ENCODE data around the gene MMADHC. TPM values are rescaled to one million over a fixed set of nuclear protein-coding genes. Genes with fewer than 3 reads are reported as not detected.
A peak's percentile ranks its signal among the peaks of the same experiment; 100 is the strongest.

The MMADHC gene
- 86.8 TPM for total RNA-seq (2013)
- polyA plus RNA-seq (100 to 1,000 TPM in 1 of 3 donors, 10 to 100 TPM in 2; 20.5 to 119 (median 97.9) TPM), polyA minus RNA-seq (20.9 and 25.5 TPM in 2 replicates), total RNA-seq (49.2 to 83.2 (median 65.3) reads per million in 11 experiments)

DNA sequence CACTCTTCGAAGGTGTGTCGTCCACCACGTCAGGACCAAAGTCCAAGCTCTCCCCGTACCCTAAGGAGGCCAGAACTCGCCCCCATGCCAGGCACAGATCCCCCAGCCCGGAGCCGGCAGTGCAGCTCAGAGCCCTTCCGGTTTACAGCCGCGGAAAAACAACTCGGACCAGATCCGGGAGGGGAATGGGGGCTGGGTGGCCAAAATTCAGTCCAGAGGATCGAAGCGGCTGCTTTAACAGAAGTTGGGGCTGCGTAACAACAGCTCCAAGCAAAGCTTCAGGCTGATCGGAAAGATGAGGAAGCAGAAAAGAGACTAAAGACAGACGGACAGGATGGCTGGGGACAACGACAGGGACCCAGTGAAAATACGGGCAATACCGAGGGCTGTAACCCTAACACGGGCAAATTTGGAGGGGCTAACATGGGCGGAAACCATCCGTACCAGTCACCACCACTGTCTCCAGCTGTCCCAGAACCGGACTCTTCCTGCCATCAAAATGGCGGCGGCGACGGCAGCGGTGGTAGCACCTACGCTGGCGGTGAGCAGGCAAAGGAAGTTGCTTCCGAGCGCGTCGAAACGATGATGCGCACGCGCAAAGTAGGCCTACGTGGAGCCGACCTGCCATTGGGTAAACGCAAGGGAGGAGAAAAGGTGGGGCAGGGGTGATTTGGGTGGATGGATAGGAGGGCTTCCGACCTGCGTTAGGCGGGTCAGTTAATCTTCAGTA, at the start of gene MMADHC:
TSS of gene MMADHC (minus strand) at position 556 of the 730 bp plus-strand sequence. CDS start 678 bp downstream, outside the sequence.
- H3K4me3 Mint-ChIP-seq, result peak within 1 kb of the TSS; percentile 94 to 99
- DNase-seq, result peak; percentile 88 to 95 (median 94)
- H3K9me3 Mint-ChIP-seq, result peaks cover 0 to 5% (median 0%) of the 10 kb centered on the region in 7 donors
- no peaks in the 10 kb centered on the region for H4K20me1 ChIP-seq (ENCODE audit: insufficient read depth, low read length)
- H3K27me3 ChIP-seq (ENCODE audit: control insufficient read depth in 2 of 2, insufficient read depth in 2 of 2, low read length in 2 of 2), result peaks cover 4 to 6% of the 10 kb centered on the region in 2 donors
- intact Hi-C loops (cut with micrococcal nuclease), result loop anchor here in 1 of 2 donors (5.0 kb wide), 1 partner anchor 1700 kb away; the partner anchor contains the start of gene NMI
- H3K4me3 ChIP-seq (replicated peaks in 1 of 3; ENCODE audit: low read depth in 2 of 3, low read length in 3 of 3), result peak within 1 kb of the TSS; percentile 70 to 96 (median 90)
- peaks cover 36% of the 10 kb centered on the region for H3K79me2 ChIP-seq (ENCODE audit: insufficient read depth, low read length)
- H3K4me1 ChIP-seq (ENCODE audit: control insufficient read depth in 1 of 2, insufficient read depth in 2 of 2, low read length in 2 of 2), result peaks cover 20 to 25% of the 10 kb centered on the region in 2 donors
- H3K36me3 Mint-ChIP-seq, result peaks cover 21 to 25% of the 10 kb centered on the region in 2 donors
- peak within 1 kb of the TSS; percentile 97 to 100 (median 99) for H3K27ac Mint-ChIP-seq
- no peaks in the 10 kb centered on the region for H3K9me3 ChIP-seq (replicated peaks in 1 of 2; ENCODE audit: control insufficient read depth in 1 of 2, insufficient read depth in 1 of 2, low read length in 2 of 2)
- TF ChIP-seq, protein P1, sequence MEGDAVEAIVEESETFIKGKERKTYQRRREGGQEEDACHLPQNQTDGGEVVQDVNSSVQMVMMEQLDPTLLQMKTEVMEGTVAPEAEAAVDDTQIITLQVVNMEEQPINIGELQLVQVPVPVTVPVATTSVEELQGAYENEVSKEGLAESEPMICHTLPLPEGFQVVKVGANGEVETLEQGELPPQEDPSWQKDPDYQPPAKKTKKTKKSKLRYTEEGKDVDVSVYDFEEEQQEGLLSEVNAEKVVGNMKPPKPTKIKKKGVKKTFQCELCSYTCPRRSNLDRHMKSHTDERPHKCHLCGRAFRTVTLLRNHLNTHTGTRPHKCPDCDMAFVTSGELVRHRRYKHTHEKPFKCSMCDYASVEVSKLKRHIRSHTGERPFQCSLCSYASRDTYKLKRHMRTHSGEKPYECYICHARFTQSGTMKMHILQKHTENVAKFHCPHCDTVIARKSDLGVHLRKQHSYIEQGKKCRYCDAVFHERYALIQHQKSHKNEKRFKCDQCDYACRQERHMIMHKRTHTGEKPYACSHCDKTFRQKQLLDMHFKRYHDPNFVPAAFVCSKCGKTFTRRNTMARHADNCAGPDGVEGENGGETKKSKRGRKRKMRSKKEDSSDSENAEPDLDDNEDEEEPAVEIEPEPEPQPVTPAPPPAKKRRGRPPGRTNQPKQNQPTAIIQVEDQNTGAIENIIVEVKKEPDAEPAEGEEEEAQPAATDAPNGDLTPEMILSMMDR (IDR thresholded peaks at IDR 0.05), result no peak
- peak within 1 kb of the TSS; percentile 91 for H2AFZ ChIP-seq (ENCODE audit: insufficient read depth, low read depth, low read length, poor library complexity, severe bottlenecking)
- peaks cover 15 to 18% of the 10 kb centered on the region in 2 donors for H3K36me3 ChIP-seq (replicated peaks in 1 of 2; ENCODE audit: control insufficient read depth in 1 of 2, insufficient read depth in 2 of 2, low read length in 2 of 2)
- peaks cover 0 to 9% (median 7%) of the 10 kb centered on the region in 3 donors for H3K27me3 Mint-ChIP-seq (ENCODE audit: low read depth in 3 of 3)
- 0% methylated on average over 37 of the region's 45 CpGs for WGBS (ENCODE audit: insufficient coverage)
- H3K4me2 ChIP-seq (replicated peaks; ENCODE audit: extremely low read depth, low read length, poor library complexity, severe bottlenecking), result peak within 1 kb of the TSS; percentile 90
- H3K9ac ChIP-seq (ENCODE audit: insufficient read depth, low read length, poor library complexity, severe bottlenecking), result peak within 1 kb of the TSS; percentile 95
- H3K4me1 Mint-ChIP-seq, result peaks cover 29% of the 10 kb centered on the region
- peak within 1 kb of the TSS; percentile 91 to 99 for H3K27ac ChIP-seq (ENCODE audit: low read depth in 1 of 2, low read length in 2 of 2)

DNA sequence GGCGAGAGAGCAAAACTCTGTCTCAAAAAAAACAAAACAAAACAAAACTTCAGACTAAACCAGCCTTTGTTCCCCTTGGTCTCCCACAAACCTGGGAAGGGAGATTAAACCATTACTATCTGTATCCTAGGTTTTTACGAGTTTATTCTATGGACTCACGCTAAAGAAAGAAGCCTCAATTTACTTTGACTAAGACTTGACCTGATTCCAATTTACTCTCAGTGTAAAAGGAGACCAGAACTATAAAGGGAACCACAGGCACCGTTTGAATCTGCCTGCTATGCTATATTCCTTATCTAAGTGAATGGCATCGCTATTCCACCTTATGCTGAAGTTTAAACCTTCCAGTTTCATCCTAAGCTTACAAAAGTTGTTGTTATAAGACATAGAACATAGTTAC, 46.5 kb upstream of the MMADHC start:
- Mint-ChIP-seq H3K27ac (no peak overlapping the region), H3K9me3 (peaks cover 0 to 9% (median 3%) of the 10 kb centered on the region in 7 donors), H3K27me3 (ENCODE audit: low read depth in 3 of 3) (peaks cover 0 to 1% (median 0%) of the 10 kb centered on the region in 3 donors), H3K4me3 (no peak overlapping the region), H3K36me3 (no peaks in the 10 kb centered on the region), H3K4me1 (no peaks in the 10 kb centered on the region)
- Histone ChIP-seq H3K9me3 (replicated peaks in 1 of 2; ENCODE audit: control insufficient read depth in 1 of 2, insufficient read depth in 1 of 2, low read length in 2 of 2) (no peaks in the 10 kb centered on the region), H4K20me1 (ENCODE audit: insufficient read depth, low read length) (no peaks in the 10 kb centered on the region), H2AFZ (ENCODE audit: insufficient read depth, low read depth, low read length, poor library complexity, severe bottlenecking) (no peak overlapping the region), H3K27ac (ENCODE audit: low read depth in 1 of 2, low read length in 2 of 2) (no peak overlapping the region), H3K79me2 (ENCODE audit: insufficient read depth, low read length) (no peaks in the 10 kb centered on the region), H3K27me3 (ENCODE audit: control insufficient read depth in 2 of 2, insufficient read depth in 2 of 2, low read length in 2 of 2) (no peaks in the 10 kb centered on the region), H3K36me3 (replicated peaks in 1 of 2; ENCODE audit: control insufficient read depth in 1 of 2, insufficient read depth in 2 of 2, low read length in 2 of 2) (no peaks in the 10 kb centered on the region), H3K4me2 (replicated peaks; ENCODE audit: extremely low read depth, low read length, poor library complexity, severe bottlenecking) (no peak overlapping the region), H3K4me1 (ENCODE audit: control insufficient read depth in 1 of 2, insufficient read depth in 2 of 2, low read length in 2 of 2) (no peaks in the 10 kb centered on the region), H3K9ac (ENCODE audit: insufficient read depth, low read length, poor library complexity, severe bottlenecking) (no peak overlapping the region), H3K4me3 (replicated peaks in 1 of 3; ENCODE audit: low read depth in 2 of 3, low read length in 3 of 3) (no peak overlapping the region)
- TF ChIP-seq, protein P1 (IDR thresholded peaks at IDR 0.05), result no peak
- 87% methylated on average over 3 of the region's 5 CpGs for WGBS (ENCODE audit: insufficient coverage)
- intact Hi-C loops (cut with micrococcal nuclease), result no loop called here
- DNase-seq, result no peak
